GM12875 (cell line): ENCODE measurements around the gene CES5A.

Experiments used
- H3K4me3 ChIP-seq: one replicate; pipeline ENCODE4 v1.5.1; 2011; ENCODE audit warnings: low read depth, low read length, control low read depth
- TF ChIP-seq, protein P1 (sequence below): IDR thresholded peaks from 2 replicates; pipeline ENCODE4 v1.5.1; 2011; ENCODE audit warnings: low read depth, mild to moderate bottlenecking, control low read depth, inconsistent platforms, low read length, moderate library complexity, borderline replicate concordance; ENCODE audit not compliant: insufficient read depth

Gene CES5A

DNA sequence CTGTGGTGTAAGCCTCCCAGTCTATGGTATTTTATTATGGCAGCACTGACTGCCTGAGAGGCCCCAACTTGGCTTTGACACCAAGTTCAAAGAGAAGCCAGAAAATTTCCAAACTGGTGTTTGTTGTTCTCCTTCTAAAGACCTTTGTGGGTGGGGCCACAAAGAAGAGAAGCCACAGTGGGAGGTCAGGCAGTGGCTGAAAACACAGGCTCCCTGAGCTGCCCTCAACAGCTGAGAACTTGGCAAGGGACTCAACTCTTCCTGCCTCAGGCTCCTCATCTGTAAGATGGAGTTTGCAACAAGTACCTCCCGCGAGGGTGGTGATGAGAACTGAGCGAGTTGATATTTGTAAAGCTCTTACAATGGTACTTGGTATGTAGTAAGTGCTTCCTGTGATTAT, 18.2 kb downstream of the CES5A start:
- H3K4me3 ChIP-seq: no peak overlapping the region
- TF ChIP-seq, protein P1, sequence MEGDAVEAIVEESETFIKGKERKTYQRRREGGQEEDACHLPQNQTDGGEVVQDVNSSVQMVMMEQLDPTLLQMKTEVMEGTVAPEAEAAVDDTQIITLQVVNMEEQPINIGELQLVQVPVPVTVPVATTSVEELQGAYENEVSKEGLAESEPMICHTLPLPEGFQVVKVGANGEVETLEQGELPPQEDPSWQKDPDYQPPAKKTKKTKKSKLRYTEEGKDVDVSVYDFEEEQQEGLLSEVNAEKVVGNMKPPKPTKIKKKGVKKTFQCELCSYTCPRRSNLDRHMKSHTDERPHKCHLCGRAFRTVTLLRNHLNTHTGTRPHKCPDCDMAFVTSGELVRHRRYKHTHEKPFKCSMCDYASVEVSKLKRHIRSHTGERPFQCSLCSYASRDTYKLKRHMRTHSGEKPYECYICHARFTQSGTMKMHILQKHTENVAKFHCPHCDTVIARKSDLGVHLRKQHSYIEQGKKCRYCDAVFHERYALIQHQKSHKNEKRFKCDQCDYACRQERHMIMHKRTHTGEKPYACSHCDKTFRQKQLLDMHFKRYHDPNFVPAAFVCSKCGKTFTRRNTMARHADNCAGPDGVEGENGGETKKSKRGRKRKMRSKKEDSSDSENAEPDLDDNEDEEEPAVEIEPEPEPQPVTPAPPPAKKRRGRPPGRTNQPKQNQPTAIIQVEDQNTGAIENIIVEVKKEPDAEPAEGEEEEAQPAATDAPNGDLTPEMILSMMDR: no peak

DNA sequence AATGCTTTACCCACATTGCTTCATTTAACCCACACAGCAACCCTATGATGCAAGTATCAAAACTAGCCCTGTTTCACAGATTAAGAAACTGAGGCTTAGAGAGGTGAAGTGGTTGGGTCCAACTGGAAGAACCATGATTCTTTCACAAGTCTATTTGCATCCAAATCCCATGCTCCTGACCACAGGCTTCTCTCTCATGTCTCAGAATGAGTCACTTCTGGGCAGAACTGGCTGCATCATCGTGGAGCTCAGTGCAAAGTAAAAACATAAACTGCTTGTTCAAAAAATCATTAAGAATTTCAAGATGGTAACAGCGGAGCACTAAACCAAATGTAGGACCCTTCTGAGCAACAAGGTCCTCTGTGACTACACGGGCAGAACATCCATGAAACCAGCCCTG, 22.1 kb downstream of the CES5A start:
- no peak overlapping the region for H3K4me3 ChIP-seq
- TF ChIP-seq, protein P1: no peak

DNA sequence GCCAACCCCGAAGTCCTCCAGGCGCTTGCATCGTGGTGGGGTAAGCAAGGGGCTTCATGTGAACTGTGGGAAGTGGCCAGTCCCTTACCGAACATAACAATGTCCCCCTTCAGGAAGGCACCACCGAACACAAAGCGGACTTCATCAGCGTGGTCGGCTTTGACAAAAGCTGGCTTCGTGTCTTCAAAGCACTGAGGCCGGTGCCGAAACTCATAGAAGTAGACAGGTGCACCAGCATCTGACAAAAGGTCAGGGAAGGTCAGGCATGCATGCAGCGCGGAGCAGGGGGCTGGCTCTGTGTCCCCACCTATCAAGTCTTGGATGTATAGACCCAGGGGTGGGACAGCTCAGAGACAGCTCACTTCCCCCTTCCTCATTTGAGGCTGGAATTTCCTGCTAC, 25.6 kb downstream of the CES5A start:
- no peak overlapping the region for H3K4me3 ChIP-seq
- TF ChIP-seq, protein P1: no peak

DNA sequence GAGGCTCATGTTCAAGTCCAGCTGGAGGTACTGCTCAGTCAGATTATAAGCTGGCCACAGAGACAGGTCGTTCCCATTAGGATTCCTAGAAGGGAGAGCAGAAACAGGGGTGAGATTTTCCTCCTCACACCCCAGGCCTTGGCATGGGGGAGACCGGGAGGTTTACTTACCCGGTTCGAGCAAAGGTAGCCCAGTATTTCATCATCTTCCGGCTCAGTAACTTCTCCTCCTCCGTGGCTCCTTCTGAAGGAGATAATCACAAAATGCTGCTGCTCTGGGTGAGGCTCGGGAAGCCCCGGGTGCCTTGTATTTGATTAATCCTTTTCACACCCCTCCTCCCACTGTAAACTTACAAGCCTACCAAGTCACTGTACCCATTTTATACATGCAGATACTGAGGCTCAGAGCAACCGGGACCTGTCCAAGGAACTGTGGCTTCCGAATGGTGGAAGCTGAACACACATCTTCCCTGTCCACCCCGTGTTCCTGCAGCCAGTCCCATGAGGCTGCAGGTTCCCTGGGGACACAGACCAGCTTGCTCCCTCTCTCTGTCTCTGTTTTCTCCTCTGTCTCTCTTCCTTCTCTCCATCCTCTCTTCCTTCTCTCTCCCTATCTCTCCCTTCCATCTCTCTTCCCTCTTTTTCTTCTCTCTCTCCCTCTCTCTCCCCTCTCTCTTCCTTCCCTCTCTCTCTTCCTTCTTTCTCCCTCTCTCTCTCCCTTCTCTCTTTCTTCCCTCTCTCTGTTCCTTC, 28.4 kb downstream of the CES5A start:
- no peak overlapping the region for H3K4me3 ChIP-seq
- TF ChIP-seq, protein P1: no peak

DNA sequence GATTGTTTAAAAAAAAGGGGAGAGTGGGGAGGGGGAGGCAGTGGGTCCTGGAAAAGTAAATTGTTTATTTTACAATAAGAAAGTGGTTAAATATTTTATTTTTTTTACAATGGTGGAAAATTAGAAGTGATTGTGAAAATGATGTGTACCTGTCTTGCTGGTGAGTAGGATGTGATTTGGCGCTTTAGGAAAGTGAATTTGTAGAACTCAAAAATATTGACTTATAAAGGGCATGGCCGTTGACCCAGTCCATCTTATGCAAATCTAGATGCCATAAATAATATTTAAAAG, 32.1 kb downstream of the CES5A start:
- no peak overlapping the region for H3K4me3 ChIP-seq
- TF ChIP-seq, protein P1: no peak

DNA sequence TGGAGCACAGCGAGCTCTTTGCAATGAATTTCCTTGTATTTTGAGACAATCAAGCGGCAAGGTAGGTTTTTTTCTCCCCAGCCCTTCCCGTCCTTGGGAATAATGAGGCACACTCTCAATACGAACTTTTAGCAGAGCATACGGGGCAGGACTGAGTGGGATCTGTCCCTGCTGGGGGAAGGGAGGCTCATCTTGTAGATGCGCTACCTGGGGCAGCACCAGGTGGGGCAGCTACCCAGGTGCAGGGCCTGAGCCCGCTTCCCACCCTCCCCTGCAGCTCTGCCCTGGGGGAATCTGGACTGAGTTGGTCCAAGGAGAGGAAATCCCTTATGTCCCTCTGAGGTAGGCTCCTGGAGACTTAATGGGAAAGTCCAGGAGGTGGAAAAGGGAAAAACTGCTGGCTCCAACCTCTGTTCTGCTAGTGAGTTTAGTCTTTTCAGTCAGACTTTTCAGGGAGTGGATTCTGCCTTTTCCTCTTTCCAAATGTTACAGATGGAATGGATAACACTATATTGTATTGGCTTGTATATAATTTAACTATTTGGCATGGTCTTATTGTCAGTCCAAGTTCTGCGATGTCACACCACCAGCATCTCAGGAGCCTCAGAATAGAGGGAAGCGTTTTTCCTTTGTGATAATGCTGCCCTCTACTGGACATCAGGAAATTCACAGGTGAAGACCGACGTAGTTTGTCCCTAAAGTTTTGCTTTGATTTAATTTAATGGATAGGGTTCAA, 32.6 kb downstream of the CES5A start:
- TF ChIP-seq, protein P1: peak; percentile 41; the same call in 1 of the 2 replicates
- H3K4me3 ChIP-seq: no peak overlapping the region

DNA sequence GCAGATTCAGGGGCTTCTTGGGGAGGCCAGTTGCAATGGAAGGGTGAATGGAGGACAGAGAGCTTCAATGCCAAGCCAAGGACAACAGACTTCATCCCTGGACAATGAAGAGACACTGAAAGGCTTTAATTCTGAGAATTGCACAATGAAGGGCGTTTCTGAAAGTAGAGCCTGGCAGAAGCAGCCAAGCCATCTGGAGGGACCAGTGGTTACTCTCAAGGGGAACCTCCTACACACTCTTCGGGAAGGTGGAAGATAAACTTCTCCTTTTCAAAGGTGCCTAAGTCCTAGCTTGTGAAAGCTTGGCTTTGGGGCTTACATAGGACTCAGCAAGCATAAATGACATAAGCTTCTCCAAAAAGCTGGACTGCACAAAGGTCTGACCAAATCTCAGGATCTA, 36.1 kb downstream of the CES5A start:
- TF ChIP-seq, protein P1: no peak
- no peak overlapping the region for H3K4me3 ChIP-seq
